Mesothelial cell of epicardium (in vitro differentiated cells): Measurements from ENCODE around the gene CLN3. TPM values are rescaled to one million over a fixed set of nuclear protein-coding genes. Genes with fewer than 3 reads are reported as not detected.
A peak's percentile ranks its signal among the peaks of the same experiment; 100 is the strongest.

Experiments
- DNase-seq, 2 experiments: peaks; one replicate each; pipeline ENCODE4 v3.0.0; 2021; ENCODE audit warnings: low spot score in 2 of 2; ENCODE audit not compliant: unreplicated experiment in 2 of 2
- H3K27ac Mint-ChIP-seq: 2 replicates; pipeline ENCODE4 v1.8.0; 2021; ENCODE audit warnings: mixed read lengths
- H3K27me3 Mint-ChIP-seq: 2 replicates; pipeline ENCODE4 v1.8.0; 2021; ENCODE audit warnings: low read depth, mixed read lengths
- H3K36me3 Mint-ChIP-seq: 2 replicates; pipeline ENCODE4 v1.8.0; 2021; ENCODE audit warnings: mixed read lengths
- H3K4me1 Mint-ChIP-seq: 2 replicates; pipeline ENCODE4 v1.8.0; 2021; ENCODE audit warnings: mixed read lengths
- H3K4me3 Mint-ChIP-seq: 2 replicates; pipeline ENCODE4 v1.8.0; 2021; ENCODE audit warnings: mild to moderate bottlenecking, moderate library complexity, mixed read lengths
- H3K9me3 Mint-ChIP-seq: 2 replicates; pipeline ENCODE4 v1.8.0; 2021; ENCODE audit warnings: mixed read lengths
- total RNA-seq: library from RNA; stranded (reverse); gene quantifications from 3 replicates; pipeline ENCODE4 v1.2.1, GENCODE V29; 2021
- TF ChIP-seq, protein P1 (sequence below): fragments of 200-600 bp; sonication (generic); IDR thresholded peaks from one replicate; pipeline ENCODE4 v1.5.0; 2021; ENCODE audit warnings: antibody characterized with exemption; ENCODE audit not compliant: unreplicated experiment

CLN3 gene
- 30.8 to 31.5 TPM (median 30.9 TPM) in 3 replicates for total RNA-seq

DNA sequence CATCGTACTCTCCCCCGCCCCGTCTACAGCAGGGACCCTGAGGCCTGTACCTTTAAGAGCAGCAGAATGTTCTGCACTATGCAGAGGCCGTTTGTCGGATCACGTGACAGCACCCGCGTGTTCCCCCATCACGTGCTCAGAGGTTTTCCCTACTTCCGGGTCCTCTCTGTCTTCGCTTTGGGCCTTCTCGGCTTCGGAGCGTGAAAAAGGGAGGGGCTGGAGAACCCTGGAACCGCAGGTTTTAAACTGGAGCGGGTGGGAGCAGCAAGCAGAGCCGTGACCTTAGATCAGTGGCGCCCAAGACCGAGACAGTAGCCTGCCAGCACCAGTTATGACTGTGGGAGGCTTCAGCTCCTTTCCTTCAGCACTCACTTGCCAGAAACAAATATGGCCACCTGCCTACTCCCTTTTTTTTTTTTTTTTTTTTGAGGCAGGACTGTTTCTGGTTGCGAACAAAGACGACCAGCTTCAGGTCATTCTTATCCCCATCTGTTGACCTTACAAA is at the start of gene CLN3:
TSS of gene CLN3 (minus strand) at position 105 of the 505 bp plus-strand sequence. CDS start 315 bp downstream, outside the sequence.
- Mint-ChIP-seq H3K27me3 (no peaks in the 10 kb centered on the region), H3K9me3 (no peaks in the 10 kb centered on the region), H3K4me1 (no peaks in the 10 kb centered on the region), H3K4me3 (peak within 1 kb of the TSS; percentile 96), H3K36me3 (peaks cover 11% of the 10 kb centered on the region), H3K27ac (peak within 1 kb of the TSS; percentile 99)
- TF ChIP-seq, protein P1, sequence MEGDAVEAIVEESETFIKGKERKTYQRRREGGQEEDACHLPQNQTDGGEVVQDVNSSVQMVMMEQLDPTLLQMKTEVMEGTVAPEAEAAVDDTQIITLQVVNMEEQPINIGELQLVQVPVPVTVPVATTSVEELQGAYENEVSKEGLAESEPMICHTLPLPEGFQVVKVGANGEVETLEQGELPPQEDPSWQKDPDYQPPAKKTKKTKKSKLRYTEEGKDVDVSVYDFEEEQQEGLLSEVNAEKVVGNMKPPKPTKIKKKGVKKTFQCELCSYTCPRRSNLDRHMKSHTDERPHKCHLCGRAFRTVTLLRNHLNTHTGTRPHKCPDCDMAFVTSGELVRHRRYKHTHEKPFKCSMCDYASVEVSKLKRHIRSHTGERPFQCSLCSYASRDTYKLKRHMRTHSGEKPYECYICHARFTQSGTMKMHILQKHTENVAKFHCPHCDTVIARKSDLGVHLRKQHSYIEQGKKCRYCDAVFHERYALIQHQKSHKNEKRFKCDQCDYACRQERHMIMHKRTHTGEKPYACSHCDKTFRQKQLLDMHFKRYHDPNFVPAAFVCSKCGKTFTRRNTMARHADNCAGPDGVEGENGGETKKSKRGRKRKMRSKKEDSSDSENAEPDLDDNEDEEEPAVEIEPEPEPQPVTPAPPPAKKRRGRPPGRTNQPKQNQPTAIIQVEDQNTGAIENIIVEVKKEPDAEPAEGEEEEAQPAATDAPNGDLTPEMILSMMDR: no peak
- peak; percentile 69 to 83 for DNase-seq

GRCh38 chr16:28540346-28540745 is 48.5 kb upstream of the CLN3 start:
- TF ChIP-seq, protein P1: no peak
- no peak overlapping the region for H3K27ac Mint-ChIP-seq
- H3K4me1 Mint-ChIP-seq: peaks cover 21% of the 10 kb centered on the region
- H3K4me3 Mint-ChIP-seq: no peak overlapping the region
- peaks cover 2% of the 10 kb centered on the region for H3K27me3 Mint-ChIP-seq
- no peak for DNase-seq
- no peaks in the 10 kb centered on the region for H3K36me3 Mint-ChIP-seq
- no peaks in the 10 kb centered on the region for H3K9me3 Mint-ChIP-seq

DNA sequence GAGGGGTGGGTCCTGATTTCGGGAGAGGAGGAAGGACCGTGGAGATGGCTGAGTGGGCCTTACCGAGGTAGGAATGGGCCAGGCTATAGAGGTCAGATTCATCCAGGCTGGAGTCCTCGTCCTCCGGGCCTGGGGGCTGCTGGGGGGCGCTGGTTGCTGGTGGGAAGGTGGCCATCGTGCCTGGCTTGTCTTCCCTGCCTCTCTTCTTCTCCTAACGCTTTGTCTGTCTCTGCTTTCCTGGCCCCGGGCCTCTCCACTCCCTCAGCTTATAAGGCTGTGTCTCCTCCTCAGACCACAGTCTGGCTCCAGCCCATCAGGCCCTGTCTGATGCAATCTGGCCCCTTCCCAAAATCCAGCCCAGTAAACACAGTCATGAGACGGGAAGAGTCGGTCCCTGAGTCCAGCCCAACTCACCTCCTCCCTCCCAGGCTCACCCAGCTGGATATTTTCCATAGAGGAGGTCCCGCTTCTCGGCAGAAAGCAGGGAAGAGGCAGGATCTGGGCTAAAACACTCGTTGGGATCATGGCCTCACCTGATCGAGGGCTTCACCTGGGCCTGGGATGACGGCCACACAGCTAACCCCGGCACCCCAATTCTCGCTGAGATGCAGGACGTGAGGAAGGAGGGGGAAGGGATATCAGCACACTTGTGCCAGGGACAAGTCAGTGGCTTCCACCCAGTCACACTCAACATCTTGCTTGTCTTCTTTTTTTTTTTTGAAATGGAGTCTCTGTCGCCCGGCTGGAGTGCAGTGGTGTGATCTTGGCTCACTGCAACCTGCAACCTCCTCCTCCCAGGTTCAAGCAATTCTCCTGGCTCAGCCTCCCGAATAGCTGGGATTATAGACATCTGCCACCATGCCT is 47.1 kb upstream of the CLN3 start, which contains the start of gene NUPR1:
TSS of gene NUPR1 (minus strand) at position 242 of the 864 bp plus-strand sequence. CDS start at position 175, 67 bp downstream.
- peak; percentile 48 to 63 for DNase-seq
- TF ChIP-seq, protein P1: no peak
- Mint-ChIP-seq H3K27ac (peak within 1 kb of the TSS; percentile 92), H3K4me1 (peaks cover 21% of the 10 kb centered on the region), H3K36me3 (no peaks in the 10 kb centered on the region), H3K4me3 (peak within 1 kb of the TSS; percentile 59), H3K27me3 (peaks cover 2% of the 10 kb centered on the region), H3K9me3 (no peaks in the 10 kb centered on the region)

GRCh38 chr16:28537964-28538732 is 46.3 kb upstream of the CLN3 start:
- Mint-ChIP-seq H3K9me3 (no peaks in the 10 kb centered on the region), H3K4me3 (peak overlapping the region; percentile 59), H3K27me3 (peaks cover 2% of the 10 kb centered on the region), H3K4me1 (peaks cover 20% of the 10 kb centered on the region), H3K36me3 (no peaks in the 10 kb centered on the region), H3K27ac (peak overlapping the region; percentile 92)
- TF ChIP-seq, protein P1: no peak
- no peak for DNase-seq

DNA sequence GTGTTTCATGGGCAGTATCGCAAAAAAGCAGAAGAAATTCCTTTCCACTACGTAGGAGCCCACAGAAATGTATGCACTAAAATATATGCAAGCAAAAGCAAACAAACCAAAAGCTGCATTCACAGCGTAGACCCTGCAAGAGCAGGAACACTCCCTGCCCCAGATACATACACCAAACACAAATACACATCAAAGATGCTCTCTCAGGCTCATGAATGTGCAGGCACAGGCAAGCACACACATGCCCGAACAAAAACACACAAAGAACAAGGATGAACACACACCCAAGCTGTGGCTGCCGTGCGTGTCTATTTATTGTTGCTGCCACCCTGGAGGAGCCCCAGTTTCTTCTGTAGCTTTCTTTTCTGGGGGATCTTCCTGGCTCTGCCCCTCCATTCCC is 45.2 kb upstream of the CLN3 start:
- H3K36me3 Mint-ChIP-seq: no peaks in the 10 kb centered on the region
- peak overlapping the region; percentile 13 for H3K4me3 Mint-ChIP-seq
- TF ChIP-seq, protein P1: no peak
- no peaks in the 10 kb centered on the region for H3K9me3 Mint-ChIP-seq
- DNase-seq: no peak
- peaks cover 2% of the 10 kb centered on the region for H3K27me3 Mint-ChIP-seq
- H3K27ac Mint-ChIP-seq: no peak overlapping the region
- peaks cover 16% of the 10 kb centered on the region for H3K4me1 Mint-ChIP-seq
